ENCODE data around the gene TGIF1. TPM values are rescaled to one million over a fixed set of nuclear protein-coding genes. Genes with fewer than 3 reads are reported as not detected.
"Not testable (repeated sequence)": the region's sequence is repeated elsewhere in the genome, so short reads cannot be mapped to it uniquely, and the experiment has no call there.

The TGIF1 gene
- total RNA-seq, 4 donors from 2014 or later, result 64.5 to 123 (median 88.7) TPM

GRCh38 chr18:3409811-3410210 is 40.2 kb upstream of the TGIF1 start:
- no peak for TF ChIP-seq CTCF (IDR thresholded peaks at IDR 0.05)

GRCh38 chr18:3410273-3410672 is 39.7 kb upstream of the TGIF1 start:
- ATAC-seq (ENCODE audit: low FRiP score) (no peak), DNase-seq (ENCODE audit: low spot score) (no peak)
- TF ChIP-seq CTCF (IDR thresholded peaks at IDR 0.05), result no peak

More at GRCh38 chr18:3409811-3410210, 40.2 kb upstream of the TGIF1 start:
- DNase-seq (ENCODE audit: low spot score), result no peak
- no peak for ATAC-seq (ENCODE audit: low FRiP score)

GRCh38 chr18:3410876-3411275 is 39.1 kb upstream of the TGIF1 start:
- ATAC-seq (ENCODE audit: low FRiP score); DNase-seq (ENCODE audit: low spot score): not testable (repeated sequence)

- DNase-seq (ENCODE audit: low spot score) (no peak), ATAC-seq (ENCODE audit: low FRiP score) (no peak)
- TF ChIP-seq CTCF (IDR thresholded peaks at IDR 0.05), result no peak
Measured at GRCh38 chr18:3411327-3411726, 38.6 kb upstream of the TGIF1 start.

- ATAC-seq (ENCODE audit: low FRiP score), result no peak
- DNase-seq (ENCODE audit: low spot score), result no peak
- no peak for TF ChIP-seq CTCF (IDR thresholded peaks at IDR 0.05)
Measured at GRCh38 chr18:3411854-3412268, 38.1 kb upstream of the TGIF1 start.

GRCh38 chr18:3412528-3412927 is 37.4 kb upstream of the TGIF1 start:
- not testable (repeated sequence) for ATAC-seq (ENCODE audit: low FRiP score); DNase-seq (ENCODE audit: low spot score)

GRCh38 chr18:3415110-3415509 is 34.9 kb upstream of the TGIF1 start:
- DNase-seq (ENCODE audit: low spot score) (no peak), ATAC-seq (ENCODE audit: low FRiP score) (no peak)
- TF ChIP-seq CTCF (IDR thresholded peaks at IDR 0.05), result no peak

GRCh38 chr18:3418083-3418482 is 31.9 kb upstream of the TGIF1 start:
- no peak for TF ChIP-seq CTCF (IDR thresholded peaks at IDR 0.05)
- ATAC-seq (ENCODE audit: low FRiP score), result no peak
- DNase-seq (ENCODE audit: low spot score), result no peak

All from omental fat pad (tissue), 4 donors.